Panc1 (cell line): ENCODE data around the gene NTM. TPM values are rescaled to one million over a fixed set of nuclear protein-coding genes. Genes with fewer than 3 reads are reported as not detected.

Source experiments
- ATAC-seq: fragments of 200-7000 bp; cut with Tn5 transposase; 2 replicates; pipeline ENCODE4 v1.9.1; 2020; ENCODE audit warnings: mild to moderate bottlenecking, moderate library complexity
- BruUV-seq: library from RNA; stranded (reverse); fragments of 400-500 nt; replicated peaks from 2 replicates; lab custom pipeline; 2021; lab: Mats Ljungman, UMichigan
- CTCF ChIA-PET: fragments of 300-600 bp; sonication (Branson Sonifier 250); formaldehyde crosslinking; loops from one replicate; lab custom pipeline; 2022; ENCODE audit warnings: antibody characterized with exemption; lab: Charles Lee
- POLR2A ChIA-PET: fragments of 300-600 bp; sonication (Branson Sonifier 250); formaldehyde crosslinking; loops from one replicate; lab custom pipeline; 2022; ENCODE audit warnings: antibody characterized with exemption; lab: Charles Lee
- DNase-seq: peaks from one replicate; pipeline ENCODE4 v3.0.0-alpha.2; 2010; ENCODE audit warnings: low read depth, low spot score
- H3K27ac ChIP-seq: 2 replicates; pipeline ENCODE4 v1.5.1; 2011; ENCODE audit warnings: mild to moderate bottlenecking, low read length, inconsistent platforms
- H3K27me3 ChIP-seq: fragments of 200-500 bp; sonication (Bioruptor generic); 2 replicates; pipeline ENCODE4 v1.6.0; 2014; ENCODE audit warnings: low read length, inconsistent platforms; ENCODE audit not compliant: control insufficient read depth, insufficient read depth
- H3K36me3 ChIP-seq: fragments of 200-500 bp; sonication (Bioruptor generic); 2 replicates; pipeline ENCODE4 v1.5.1; 2014; ENCODE audit warnings: inconsistent platforms, mild to moderate bottlenecking, low read length, moderate library complexity; ENCODE audit not compliant: control insufficient read depth, insufficient read depth
- H3K4me1 ChIP-seq: 2 replicates; pipeline ENCODE4 v1.5.1; 2011; ENCODE audit warnings: inconsistent platforms, mild to moderate bottlenecking, low read length, moderate library complexity; ENCODE audit not compliant: control insufficient read depth, insufficient read depth
- H3K4me3 ChIP-seq, 2 experiments: 2 replicates each; pipeline ENCODE4 v1.5.1; 2011 to 2012; ENCODE audit warnings: low read depth in 2 of 2, low read length in 2 of 2, mild to moderate bottlenecking in 2 of 2, inconsistent platforms in 1 of 2, moderate library complexity in 1 of 2
- H3K9me3 ChIP-seq: fragments of 200-500 bp; sonication (Bioruptor generic); 2 replicates; pipeline ENCODE4 v1.5.1; 2014; ENCODE audit warnings: low read depth, mild to moderate bottlenecking, inconsistent platforms, low read length, moderate library complexity; ENCODE audit not compliant: control insufficient read depth, insufficient read depth
- POLR2AphosphoS5 ChIP-seq: IDR thresholded peaks from 2 replicates; pipeline ENCODE4 v1.6.1; 2012; ENCODE audit warnings: mild to moderate bottlenecking, low read depth, low read length, moderate library complexity
- REST ChIP-seq, 2 experiments: IDR thresholded peaks; 2 replicates each; pipeline ENCODE4 v1.6.1; 2011 to 2012; ENCODE audit warnings: low read depth in 2 of 2, control low read depth in 1 of 2, low read length in 1 of 2, mild to moderate bottlenecking in 1 of 2, moderate library complexity in 1 of 2; ENCODE audit not compliant: insufficient read depth in 1 of 2
- SIN3A ChIP-seq: IDR thresholded peaks from 2 replicates; pipeline ENCODE4 v1.6.1; 2012; ENCODE audit warnings: low read depth, mild to moderate bottlenecking, low read length, moderate library complexity, borderline replicate concordance; ENCODE audit not compliant: insufficient read depth
- TCF7L2 ChIP-seq: IDR thresholded peaks from 2 replicates; pipeline ENCODE4 v1.6.1; 2011; ENCODE audit warnings: mild to moderate bottlenecking, low read depth, low read length, inconsistent platforms
- in situ Hi-C: cut with HindIII; loops from 2 replicates; pipeline ENCODE4 v1.10.0; 2016; ENCODE audit warnings: low sequenced_read_pairs, low pct_unique_long_range_greater_than_20kb
- intact Hi-C: fragments of 100-400 bp; cut with micrococcal nuclease; formaldehyde crosslinking; loops from one replicate; pipeline ENCODE4 v1.10.0; 2022; ENCODE audit not compliant: unreplicated experiment
- total RNA-seq: library from RNA; stranded (reverse); gene quantifications from one replicate; pipeline ENCODE4 v1.2.1, GENCODE V29; 2021; ENCODE audit not compliant: unreplicated experiment
- TF ChIP-seq, protein P1 (sequence below): fragments of 450-650 bp; IDR thresholded peaks from 2 replicates; pipeline ENCODE4 v1.5.1; 2017; ENCODE audit warnings: mild to moderate bottlenecking

The NTM gene
- total RNA-seq, 1 experiment from 2014 or later = 0.10 TPM

DNA sequence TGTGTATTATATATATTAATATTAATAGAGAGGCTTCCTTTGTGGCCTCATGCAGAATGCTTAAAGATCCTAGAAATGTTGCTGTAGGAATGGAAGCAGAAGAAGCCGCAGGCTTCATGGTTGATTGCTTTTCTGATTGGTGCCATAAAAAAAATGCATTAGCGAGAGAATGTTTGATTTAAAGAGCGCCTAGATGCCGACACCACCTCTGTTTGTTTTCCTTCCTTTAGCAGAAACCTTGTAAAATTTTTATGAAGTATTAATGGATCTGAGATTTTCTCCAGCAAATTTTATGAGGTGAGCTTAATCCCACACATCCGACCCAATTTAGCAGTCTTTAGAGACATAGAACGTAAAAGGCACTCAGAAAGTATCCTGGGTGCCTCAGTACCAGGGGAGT, 587.5 kb downstream of the NTM start:
- no peak for TF ChIP-seq REST (IDR thresholded peaks at IDR 0.05; ENCODE audit: insufficient read depth in 1 of 2, low read depth in 2 of 2, low read length in 1 of 2)
- TF ChIP-seq TCF7L2 = no peak
- no peak for TF ChIP-seq SIN3A
- TF ChIP-seq POLR2AphosphoS5 = no peak
- TF ChIP-seq, protein P1, sequence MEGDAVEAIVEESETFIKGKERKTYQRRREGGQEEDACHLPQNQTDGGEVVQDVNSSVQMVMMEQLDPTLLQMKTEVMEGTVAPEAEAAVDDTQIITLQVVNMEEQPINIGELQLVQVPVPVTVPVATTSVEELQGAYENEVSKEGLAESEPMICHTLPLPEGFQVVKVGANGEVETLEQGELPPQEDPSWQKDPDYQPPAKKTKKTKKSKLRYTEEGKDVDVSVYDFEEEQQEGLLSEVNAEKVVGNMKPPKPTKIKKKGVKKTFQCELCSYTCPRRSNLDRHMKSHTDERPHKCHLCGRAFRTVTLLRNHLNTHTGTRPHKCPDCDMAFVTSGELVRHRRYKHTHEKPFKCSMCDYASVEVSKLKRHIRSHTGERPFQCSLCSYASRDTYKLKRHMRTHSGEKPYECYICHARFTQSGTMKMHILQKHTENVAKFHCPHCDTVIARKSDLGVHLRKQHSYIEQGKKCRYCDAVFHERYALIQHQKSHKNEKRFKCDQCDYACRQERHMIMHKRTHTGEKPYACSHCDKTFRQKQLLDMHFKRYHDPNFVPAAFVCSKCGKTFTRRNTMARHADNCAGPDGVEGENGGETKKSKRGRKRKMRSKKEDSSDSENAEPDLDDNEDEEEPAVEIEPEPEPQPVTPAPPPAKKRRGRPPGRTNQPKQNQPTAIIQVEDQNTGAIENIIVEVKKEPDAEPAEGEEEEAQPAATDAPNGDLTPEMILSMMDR = no peak
- POLR2A ChIA-PET = no interaction called here
- no peaks in the 10 kb centered on the region for H3K9me3 ChIP-seq
- H3K4me1 ChIP-seq = no peaks in the 10 kb centered on the region
- no peaks in the 10 kb centered on the region for H3K36me3 ChIP-seq
- DNase-seq (no peak), ATAC-seq (no peak)
- intact Hi-C loops (no loop called here), in situ Hi-C loops (no loop called here)
- CTCF ChIA-PET = no interaction called here
- no peak overlapping the region for H3K4me3 ChIP-seq
- H3K27ac ChIP-seq = no peak overlapping the region
- no TSS peak for BruUV-seq
- no peaks in the 10 kb centered on the region for H3K27me3 ChIP-seq

- intact Hi-C loops (no loop called here), in situ Hi-C loops (no loop called here)
- no peak overlapping the region for H3K27ac ChIP-seq
- H3K4me1 ChIP-seq = no peaks in the 10 kb centered on the region
- no peaks in the 10 kb centered on the region for H3K36me3 ChIP-seq
- no peaks in the 10 kb centered on the region for H3K27me3 ChIP-seq
- no peaks in the 10 kb centered on the region for H3K9me3 ChIP-seq
- ChIA-PET CTCF (no interaction called here), POLR2A (no interaction called here)
- no peak for TF ChIP-seq REST (IDR thresholded peaks at IDR 0.05; ENCODE audit: insufficient read depth in 1 of 2, low read depth in 2 of 2, low read length in 1 of 2)
- TF ChIP-seq TCF7L2 = no peak
- TF ChIP-seq POLR2AphosphoS5 = no peak
- TF ChIP-seq, protein P1 = no peak
- no peak for TF ChIP-seq SIN3A
- ATAC-seq (no peak), DNase-seq (no peak)
- H3K4me3 ChIP-seq = no peak overlapping the region
- BruUV-seq = no TSS peak
These were observed 592.4 kb downstream of the NTM start for GRCh38 chr11:131962818-131963217.
